K562 (cell line): ENCODE data around the gene HDAC9.

Experiments
- BCLAF1 ChIP-seq, 2 experiments: fragments of 450-650 bp in 1 of 2; IDR thresholded peaks; 2 replicates each; pipeline ENCODE4 v1.6.1; 2011 to 2017; ENCODE audit warnings: low read depth in 2 of 2, antibody characterized with exemption in 1 of 2, borderline replicate concordance in 1 of 2, low read length in 1 of 2, mild to moderate bottlenecking in 1 of 2, mixed read lengths in 1 of 2; ENCODE audit not compliant: control insufficient read depth in 1 of 2
- EGR1 ChIP-seq: fragments of 450-650 bp; conservative IDR thresholded peaks from 2 replicates; pipeline ENCODE4 v1.6.1; 2017; ENCODE audit warnings: mild to moderate bottlenecking
- ESRRA ChIP-seq: fragments of 450-650 bp; IDR thresholded peaks from 2 replicates; pipeline ENCODE4 v1.6.1; 2014; ENCODE audit warnings: low read depth, mild to moderate bottlenecking, moderate library complexity, borderline replicate concordance
- EZH2 ChIP-seq: IDR thresholded peaks from 2 replicates; pipeline ENCODE4 v1.6.1; 2012; ENCODE audit warnings: low read depth, mild to moderate bottlenecking, inconsistent platforms, low read length, borderline replicate concordance
- PCBP2 ChIP-seq: fragments of 200-400 bp; formaldehyde crosslinking; IDR thresholded peaks from 2 replicates; pipeline ENCODE4 v1.6.1; 2018; ENCODE audit warnings: low read length, low read depth, mild to moderate bottlenecking, moderate library complexity; ENCODE audit not compliant: poor library complexity, severe bottlenecking
- ZNF12 ChIP-seq: sonication (generic); formaldehyde crosslinking; IDR thresholded peaks from 2 replicates; pipeline ENCODE4 v1.4.0; 2020; ENCODE audit warnings: mild to moderate bottlenecking, missing genetic modification reagents
- TF ChIP-seq, protein P1 (sequence below): sonication (generic); formaldehyde crosslinking; IDR thresholded peaks from 2 replicates; pipeline ENCODE4 v1.8.0; 2023; ENCODE audit warnings: missing genetic modification reagents, mild to moderate bottlenecking, borderline replicate concordance

- TF ChIP-seq EZH2: no peak
- no peak for TF ChIP-seq ESRRA
- TF ChIP-seq BCLAF1 (IDR thresholded peaks at IDR 0.05; ENCODE audit: borderline replicate concordance in 1 of 2, control insufficient read depth in 1 of 2, low read depth in 2 of 2, low read length in 1 of 2): no peak
- no peak for TF ChIP-seq ZNF12 (CRISPR knock-in tag)
- TF ChIP-seq EGR1: no peak
- no peak for TF ChIP-seq PCBP2
- TF ChIP-seq, protein P1, sequence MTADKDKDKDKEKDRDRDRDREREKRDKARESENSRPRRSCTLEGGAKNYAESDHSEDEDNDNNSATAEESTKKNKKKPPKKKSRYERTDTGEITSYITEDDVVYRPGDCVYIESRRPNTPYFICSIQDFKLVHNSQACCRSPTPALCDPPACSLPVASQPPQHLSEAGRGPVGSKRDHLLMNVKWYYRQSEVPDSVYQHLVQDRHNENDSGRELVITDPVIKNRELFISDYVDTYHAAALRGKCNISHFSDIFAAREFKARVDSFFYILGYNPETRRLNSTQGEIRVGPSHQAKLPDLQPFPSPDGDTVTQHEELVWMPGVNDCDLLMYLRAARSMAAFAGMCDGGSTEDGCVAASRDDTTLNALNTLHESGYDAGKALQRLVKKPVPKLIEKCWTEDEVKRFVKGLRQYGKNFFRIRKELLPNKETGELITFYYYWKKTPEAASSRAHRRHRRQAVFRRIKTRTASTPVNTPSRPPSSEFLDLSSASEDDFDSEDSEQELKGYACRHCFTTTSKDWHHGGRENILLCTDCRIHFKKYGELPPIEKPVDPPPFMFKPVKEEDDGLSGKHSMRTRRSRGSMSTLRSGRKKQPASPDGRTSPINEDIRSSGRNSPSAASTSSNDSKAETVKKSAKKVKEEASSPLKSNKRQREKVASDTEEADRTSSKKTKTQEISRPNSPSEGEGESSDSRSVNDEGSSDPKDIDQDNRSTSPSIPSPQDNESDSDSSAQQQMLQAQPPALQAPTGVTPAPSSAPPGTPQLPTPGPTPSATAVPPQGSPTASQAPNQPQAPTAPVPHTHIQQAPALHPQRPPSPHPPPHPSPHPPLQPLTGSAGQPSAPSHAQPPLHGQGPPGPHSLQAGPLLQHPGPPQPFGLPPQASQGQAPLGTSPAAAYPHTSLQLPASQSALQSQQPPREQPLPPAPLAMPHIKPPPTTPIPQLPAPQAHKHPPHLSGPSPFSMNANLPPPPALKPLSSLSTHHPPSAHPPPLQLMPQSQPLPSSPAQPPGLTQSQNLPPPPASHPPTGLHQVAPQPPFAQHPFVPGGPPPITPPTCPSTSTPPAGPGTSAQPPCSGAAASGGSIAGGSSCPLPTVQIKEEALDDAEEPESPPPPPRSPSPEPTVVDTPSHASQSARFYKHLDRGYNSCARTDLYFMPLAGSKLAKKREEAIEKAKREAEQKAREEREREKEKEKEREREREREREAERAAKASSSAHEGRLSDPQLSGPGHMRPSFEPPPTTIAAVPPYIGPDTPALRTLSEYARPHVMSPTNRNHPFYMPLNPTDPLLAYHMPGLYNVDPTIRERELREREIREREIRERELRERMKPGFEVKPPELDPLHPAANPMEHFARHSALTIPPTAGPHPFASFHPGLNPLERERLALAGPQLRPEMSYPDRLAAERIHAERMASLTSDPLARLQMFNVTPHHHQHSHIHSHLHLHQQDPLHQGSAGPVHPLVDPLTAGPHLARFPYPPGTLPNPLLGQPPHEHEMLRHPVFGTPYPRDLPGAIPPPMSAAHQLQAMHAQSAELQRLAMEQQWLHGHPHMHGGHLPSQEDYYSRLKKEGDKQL (CRISPR knock-in tag): no peak
Measured at GRCh38 chr7:18570890-18571478, 75.4 kb downstream of the HDAC9 start.
